Right lobe of liver (tissue), 4 donors: ENCODE data around the gene FOXE3.

Source experiments
- POLR2A ChIP-seq: fragments of 450-650 bp; IDR thresholded peaks from one replicate; pipeline ENCODE4 v1.6.1; 2017; ENCODE audit warnings: antibody characterized with exemption, mild to moderate bottlenecking
- TF ChIP-seq, protein P1 (sequence below), 4 donors: fragments of 200-600 bp in 3 of 4; fragments of 450-650 bp in 1 of 4; IDR thresholded peaks; one replicate each; pipeline versions ENCODE4 v1.5.1 to v1.8.0; 2016 to 2022; ENCODE audit warnings: antibody characterized with exemption in 4 of 4, mild to moderate bottlenecking in 2 of 4
- donor health status: DM: no; HTN: no; CAD: no.
- donor health status: DM: no; HTN: no; CAD: no.
- donor health status: DM: no; HTN: yes; CAD: no.

- TF ChIP-seq, protein P1, sequence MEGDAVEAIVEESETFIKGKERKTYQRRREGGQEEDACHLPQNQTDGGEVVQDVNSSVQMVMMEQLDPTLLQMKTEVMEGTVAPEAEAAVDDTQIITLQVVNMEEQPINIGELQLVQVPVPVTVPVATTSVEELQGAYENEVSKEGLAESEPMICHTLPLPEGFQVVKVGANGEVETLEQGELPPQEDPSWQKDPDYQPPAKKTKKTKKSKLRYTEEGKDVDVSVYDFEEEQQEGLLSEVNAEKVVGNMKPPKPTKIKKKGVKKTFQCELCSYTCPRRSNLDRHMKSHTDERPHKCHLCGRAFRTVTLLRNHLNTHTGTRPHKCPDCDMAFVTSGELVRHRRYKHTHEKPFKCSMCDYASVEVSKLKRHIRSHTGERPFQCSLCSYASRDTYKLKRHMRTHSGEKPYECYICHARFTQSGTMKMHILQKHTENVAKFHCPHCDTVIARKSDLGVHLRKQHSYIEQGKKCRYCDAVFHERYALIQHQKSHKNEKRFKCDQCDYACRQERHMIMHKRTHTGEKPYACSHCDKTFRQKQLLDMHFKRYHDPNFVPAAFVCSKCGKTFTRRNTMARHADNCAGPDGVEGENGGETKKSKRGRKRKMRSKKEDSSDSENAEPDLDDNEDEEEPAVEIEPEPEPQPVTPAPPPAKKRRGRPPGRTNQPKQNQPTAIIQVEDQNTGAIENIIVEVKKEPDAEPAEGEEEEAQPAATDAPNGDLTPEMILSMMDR (IDR thresholded peaks at IDR 0.05): peak; percentile 64 to 79 (median 73)
- no peak for TF ChIP-seq POLR2A
Observed at GRCh38 chr1:47424336-47424982, 8.4 kb downstream of the FOXE3 start.
